ENCODE measurements around the gene FOXD2.
A peak's percentile ranks its signal among the peaks of the same experiment; 100 is the strongest.

- TF ChIP-seq CTCF (IDR thresholded peaks at IDR 0.05) (peak; percentile 98 to 100 (median 99)), POLR2A (IDR thresholded peaks at IDR 0.05) (peak; percentile 76)
Observed at GRCh38 chr1:47437447-47438164, at the start of gene FOXD2.
